HepG2 (cell line): ENCODE data around the gene TCF23. TPM values are rescaled to one million over a fixed set of nuclear protein-coding genes. Genes with fewer than 3 reads are reported as not detected.

Experiments used
- ATAC-seq: fragments of 200-7000 bp; cut with Tn5 transposase; 3 replicates; pipeline ENCODE4 v1.9.1; 2020; ENCODE audit warnings: mild to moderate bottlenecking, moderate library complexity
- BruUV-seq: library from RNA; stranded (reverse); fragments of 400-500 nt; replicated peaks from 2 replicates; lab custom pipeline; 2021; lab: Mats Ljungman, UMichigan
- CTCF ChIA-PET: fragments of 300-600 bp; formaldehyde crosslinking; extraction: SDS; loops from one replicate; lab custom pipeline; 2021; ENCODE audit warnings: low total read pairs, inconsistent platforms, low intra/inter-chr PET ratio; lab: Yijun Ruan, JAX
- POLR2A ChIA-PET: fragments of 350-600 bp; sonication (Branson Sonifier 250); formaldehyde crosslinking; loops from one replicate; lab custom pipeline; 2020; ENCODE audit warnings: antibody characterized with exemption, inconsistent platforms; lab: Yijun Ruan, JAX
- DNase-seq: peaks from one replicate; pipeline ENCODE4 v3.0.0-alpha.2; 2015; ENCODE audit warnings: low spot score
- FAIRE-seq: peaks from 3 replicates; lab custom pipeline; 2011; peaks lifted over from hg19 to GRCh38; lab: Jason Lieb, UNC
- H2AFZ ChIP-seq: one replicate; pipeline ENCODE4 v1.6.1; 2011; ENCODE audit warnings: low read length, inconsistent platforms
- H3K27ac ChIP-seq: fragments of 300-600 bp; 3 replicates; pipeline ENCODE4 v1.8.0; 2011; ENCODE audit warnings: mixed run types, mild to moderate bottlenecking, mixed read lengths, low read length, inconsistent platforms; ENCODE audit not compliant: insufficient read depth; ENCODE audit errors: extremely low read length
- H3K27me3 ChIP-seq, 2 experiments: fragments of 200-600 bp in 1 of 2; 2 replicates in 1 of 2; 3 replicates in 1 of 2; pipeline versions ENCODE4 v1.6.0 to v1.8.0; 2011; ENCODE audit warnings: low read length in 2 of 2, mild to moderate bottlenecking in 2 of 2, moderate library complexity in 2 of 2, inconsistent platforms in 1 of 2; ENCODE audit not compliant: insufficient read depth in 2 of 2, control insufficient read depth in 1 of 2
- H3K36me3 ChIP-seq, 2 experiments: fragments of 200-600 bp in 1 of 2; replicated peaks in 1 of 2; 2 replicates in 1 of 2; 3 replicates in 1 of 2; pipeline versions ENCODE4 v1.5.1 to v1.8.0; 2011; ENCODE audit warnings: low read length in 2 of 2, inconsistent platforms in 1 of 2; ENCODE audit not compliant: insufficient read depth in 2 of 2, control insufficient read depth in 1 of 2
- H3K4me1 ChIP-seq: 2 replicates; pipeline ENCODE4 v1.5.1; 2012; ENCODE audit warnings: low read length, inconsistent platforms; ENCODE audit not compliant: insufficient read depth
- H3K4me2 ChIP-seq: 2 replicates; pipeline ENCODE4 v1.6.0; 2011; ENCODE audit warnings: low read depth, low read length, inconsistent platforms
- H3K4me3 ChIP-seq, 3 experiments: fragments of 200-600 bp in 1 of 3; sonication (generic), shearing (Covaris generic) in 1 of 3; replicated peaks in 1 of 3; 2 replicates each; pipeline ENCODE4 v1.5.1; 2011 to 2016; ENCODE audit warnings: low read length in 3 of 3, inconsistent platforms in 2 of 3, low read depth in 2 of 3, mild to moderate bottlenecking in 2 of 3, control low read depth in 1 of 3, mixed read lengths in 1 of 3; ENCODE audit not compliant: insufficient read depth in 1 of 3
- H3K79me2 ChIP-seq: one replicate; pipeline ENCODE4 v1.6.1; 2011; ENCODE audit warnings: low read length, inconsistent platforms; ENCODE audit not compliant: insufficient read depth
- H3K9ac ChIP-seq: 2 replicates; pipeline ENCODE4 v1.6.0; 2011; ENCODE audit warnings: mild to moderate bottlenecking, low read depth, low read length, inconsistent platforms; ENCODE audit not compliant: insufficient read depth
- H3K9me3 ChIP-seq: 2 replicates; pipeline ENCODE4 v1.5.1; 2012; ENCODE audit warnings: mild to moderate bottlenecking, low read length
- H4K20me1 ChIP-seq: 2 replicates; pipeline ENCODE4 v1.6.0; 2011; ENCODE audit warnings: inconsistent platforms, mild to moderate bottlenecking, low read length, moderate library complexity; ENCODE audit not compliant: insufficient read depth
- CERS6 ChIP-seq: sonication (generic); formaldehyde crosslinking; IDR thresholded peaks from 2 replicates; pipeline ENCODE4 v1.5.0; 2020; ENCODE audit warnings: missing genetic modification reagents
- HNF1B ChIP-seq: sonication (generic); formaldehyde crosslinking; IDR thresholded peaks from 2 replicates; pipeline ENCODE4 v1.5.1; 2020; ENCODE audit warnings: mild to moderate bottlenecking, moderate library complexity, missing genetic modification reagents
- MIER2 ChIP-seq: IDR thresholded peaks from 2 replicates; pipeline ENCODE4 v1.6.1; 2016; ENCODE audit warnings: missing biosample characterization, missing genetic modification reagents
- MXI1 ChIP-seq: IDR thresholded peaks from 3 replicates; pipeline ENCODE4 v1.6.1; 2012; ENCODE audit warnings: low read depth, low read length, inconsistent platforms, borderline replicate concordance
- NBN ChIP-seq: fragments of 450-650 bp; conservative IDR thresholded peaks from 2 replicates; pipeline ENCODE4 v1.6.1; 2017
- NKX3-1 ChIP-seq: sonication (generic); formaldehyde crosslinking; IDR thresholded peaks from 2 replicates; pipeline ENCODE4 v1.5.0; 2020; ENCODE audit warnings: missing genetic modification reagents
- RAD21 ChIP-seq: fragments of 450-650 bp; formaldehyde crosslinking; IDR thresholded peaks from 2 replicates; pipeline ENCODE4 v1.5.0; 2020; ENCODE audit warnings: mild to moderate bottlenecking
- SNRNP70 ChIP-seq: fragments of 200-400 bp; formaldehyde crosslinking; IDR thresholded peaks from 2 replicates; pipeline ENCODE4 v1.6.1; 2017; ENCODE audit warnings: mild to moderate bottlenecking, low read depth, low read length, moderate library complexity
- SRSF9 ChIP-seq: fragments of 200-400 bp; formaldehyde crosslinking; IDR thresholded peaks from 2 replicates; pipeline ENCODE4 v1.6.1; 2018; ENCODE audit warnings: borderline replicate concordance, mild to moderate bottlenecking, low read depth, low read length; ENCODE audit not compliant: insufficient read depth, poor library complexity, severe bottlenecking
- TCF12 ChIP-seq, 2 experiments: fragments of 450-650 bp in 1 of 2; sonication (generic) in 1 of 2; formaldehyde crosslinking in 1 of 2; IDR thresholded peaks; 2 replicates each; pipeline versions ENCODE4 v1.6.1 to v1.8.0; 2017 to 2022; ENCODE audit warnings: antibody characterized with exemption in 1 of 2, mild to moderate bottlenecking in 1 of 2, missing genetic modification reagents in 1 of 2, moderate library complexity in 1 of 2
- TEAD3 ChIP-seq: optimal IDR thresholded peaks from 2 replicates; pipeline ENCODE3; 2016; ENCODE audit warnings: borderline replicate concordance
- TRIM24 ChIP-seq: sonication (generic); formaldehyde crosslinking; IDR thresholded peaks from 2 replicates; pipeline ENCODE4 v1.8.0; 2022; ENCODE audit warnings: mild to moderate bottlenecking, missing genetic modification reagents
- ZBTB20 ChIP-seq: sonication (generic); formaldehyde crosslinking; IDR thresholded peaks from 2 replicates; pipeline ENCODE4 v1.8.1; 2023; ENCODE audit warnings: missing genetic modification reagents, low read depth, mild to moderate bottlenecking, borderline replicate concordance
- ZNF12 ChIP-seq: sonication (generic); formaldehyde crosslinking; IDR thresholded peaks from 2 replicates; pipeline ENCODE4 v1.5.0; 2020; ENCODE audit warnings: missing genetic modification reagents
- ZNF180 ChIP-seq: sonication (generic); formaldehyde crosslinking; IDR thresholded peaks from 2 replicates; pipeline ENCODE4 v1.4.0; 2020; ENCODE audit warnings: low read depth, missing genetic modification reagents, borderline replicate concordance
- ZNF253 ChIP-seq: sonication (generic); formaldehyde crosslinking; IDR thresholded peaks from 2 replicates; pipeline ENCODE4 v1.8.0; 2022; ENCODE audit warnings: mild to moderate bottlenecking, missing genetic modification reagents, borderline replicate concordance
- ZNF644 ChIP-seq: IDR thresholded peaks from 2 replicates; pipeline ENCODE4 v1.6.1; 2016; ENCODE audit warnings: low read depth
- ZNF710 ChIP-seq: sonication (generic); formaldehyde crosslinking; IDR thresholded peaks from 2 replicates; pipeline ENCODE4 v1.5.0; 2020; ENCODE audit warnings: mild to moderate bottlenecking, missing genetic modification reagents, borderline replicate concordance
- ZSCAN21 ChIP-seq: sonication (generic); formaldehyde crosslinking; IDR thresholded peaks from 2 replicates; pipeline ENCODE4 v1.8.0; 2022; ENCODE audit warnings: mild to moderate bottlenecking, missing genetic modification reagents, moderate library complexity, borderline replicate concordance
- WGBS: methylation state at CpG from one replicate; pipeline ENCODE4 v1.1.6; 2017; ENCODE audit warnings: low lambda C conversion rate; 5-methylcytosine and 5-hydroxymethylcytosine counted together
- in situ Hi-C: cut with HindIII; loops from 2 replicates; pipeline ENCODE4 v1.10.0; 2017; ENCODE audit warnings: low pct_unique_long_range_greater_than_20kb; ENCODE audit not compliant: extremely low pct_ligation_motif_present
- intact Hi-C: fragments of 100-400 bp; cut with micrococcal nuclease; formaldehyde crosslinking; loops from one replicate; pipeline ENCODE4 v1.10.0; 2022; ENCODE audit not compliant: unreplicated experiment
- polyA plus RNA-seq, 8 experiments: library from polyadenylated mRNA; depleted of rRNA in 3 of 8; stranded (reverse) in 7 of 8; unstranded in 1 of 8; fragments of >200 nt; fragmentation: Illumina TruSeq in 4 of 8; extraction: Trizol in 4 of 8; gene quantifications; 2 replicates each; pipeline versions ENCODE4 v1.2.1 to v1.2.3, GENCODE V29; 2011 to 2016; ENCODE audit warnings: low read depth in 4 of 8, missing spikeins in 1 of 8, mixed read lengths in 1 of 8; ENCODE audit not compliant: insufficient read depth in 1 of 8
- total RNA-seq, 5 experiments: library from RNA; depleted of rRNA; stranded (reverse); fragments of >200 nt; fragmentation: Illumina TruSeq; extraction: Trizol; gene quantifications; 2 replicates each; pipeline ENCODE4 v1.2.3, GENCODE V29; 2016; ENCODE audit warnings: low read depth in 1 of 5

Gene TCF23
- total and polyA plus RNA-seq, 2 of the 13 experiments (the other 11 are each of a cell fraction or from before 2014, with no cell fraction given) = 0.02 to 1.4 TPM

- intact Hi-C loops = no loop called here
- in situ Hi-C loops = no loop called here
- no peak for ATAC-seq
- H3K9me3 ChIP-seq = no peaks in the 10 kb centered on the region
- H3K36me3 ChIP-seq = peaks cover 20 to 30% of the 10 kb centered on the region in 2 experiments
- no peaks in the 10 kb centered on the region for H4K20me1 ChIP-seq
- H3K27ac ChIP-seq = no peak overlapping the region
- no peak for FAIRE-seq
- no peak overlapping the region for H2AFZ ChIP-seq
- no peak overlapping the region for H3K4me3 ChIP-seq
- DNase-seq = no peak
- POLR2A ChIA-PET = interaction anchor here (1.3 kb wide), 1 partner anchor 67 kb away, joined by 3 read pairs; no protein-coding TSS in a partner anchor
- BruUV-seq = no TSS peak
- H3K4me2 ChIP-seq = no peak overlapping the region
- H3K27me3 ChIP-seq = peaks cover 0 to 8% of the 10 kb centered on the region in 2 experiments; a peak in 2 of 5 replicates
- H3K4me1 ChIP-seq = peaks cover 54% of the 10 kb centered on the region
- no peak overlapping the region for H3K9ac ChIP-seq
- peaks cover 8% of the 10 kb centered on the region for H3K79me2 ChIP-seq
- 95% methylated on average over 8 of the region's 9 CpGs for WGBS
- CTCF ChIA-PET = no interaction called here
- TF ChIP-seq TCF12 (IDR thresholded peaks at IDR 0.05) (no peak), TCF12 (CRISPR knock-in tag; IDR thresholded peaks at IDR 0.05) (no peak), NBN (no peak), ZSCAN21 (CRISPR knock-in tag) (no peak), ZBTB20 (CRISPR knock-in tag) (no peak), TEAD3 (no peak), MXI1 (no peak), TRIM24 (no peak), RAD21 (no peak), CERS6 (CRISPR knock-in tag) (no peak), SNRNP70 (no peak), ZNF710 (CRISPR knock-in tag) (no peak), HNF1B (CRISPR knock-in tag) (peak; percentile 9; the same call in 1 of the 2 replicates), SRSF9 (no peak), MIER2 (no peak), ZNF180 (CRISPR knock-in tag) (no peak), ZNF12 (CRISPR knock-in tag) (no peak), ZNF644 (no peak), ZNF253 (no peak), NKX3-1 (no peak)
Measured at GRCh38 chr2:27127883-27128667, 20.7 kb upstream of the TCF23 start.
